HT-29 (cell line): ENCODE data around the gene GNPTAB. TPM values are rescaled to one million over a fixed set of nuclear protein-coding genes. Genes with fewer than 3 reads are reported as not detected.

Experiments
- DNase-seq: peaks from one replicate; pipeline ENCODE4 v3.0.0-alpha.2; 2015; ENCODE audit warnings: low spot score
- small RNA-seq: library from RNA; depleted of rRNA; stranded (forward); fragments of <200 nt; gene quantifications from one replicate; pipeline ENCODE3, GENCODE V24; 2014
- total RNA-seq: library from RNA; depleted of rRNA; stranded (reverse); fragments of >200 nt; shearing (Covaris generic); gene quantifications from 2 replicates; pipeline ENCODE4 v1.2.3, GENCODE V29; 2014; rRNA removed

The GNPTAB gene
- total RNA-seq, 1 experiment from 2014 or later: 12.7 TPM

GRCh38 chr12:101696251-101697196 is 134.2 kb downstream of the GNPTAB start:
- no peak for DNase-seq

DNA sequence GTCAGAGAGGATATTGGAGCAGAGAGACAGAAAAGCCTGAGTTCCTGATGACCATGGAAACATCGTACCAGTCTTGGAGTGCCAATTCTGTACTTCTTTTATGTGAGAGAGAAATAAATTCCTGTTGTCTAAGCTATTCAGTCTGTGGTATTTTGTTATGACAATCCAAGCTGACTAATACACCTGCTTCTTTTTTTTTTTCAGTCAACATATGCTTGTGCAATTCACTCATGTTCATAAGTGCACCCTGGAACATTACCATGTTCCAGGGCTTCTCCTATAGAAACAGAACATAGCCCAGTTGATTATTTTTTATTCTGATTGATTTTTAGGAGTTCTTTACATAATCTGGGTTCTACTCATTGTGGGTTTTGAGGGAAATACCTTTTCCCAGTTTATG is 135.1 kb downstream of the GNPTAB start:
- no peak for DNase-seq

Small RNA genes lying within 50 kb of the gene (small RNA-seq; reads per million reads assigned to genes)
- gene RNA5SP368 (not detected), gene RNA5SP369 (not detected), gene RNU6-101P (not detected), gene RNU6-1183P (not detected), gene RNU6-172P (not detected), gene RNY1P16 (not detected)

Other genes starting within 250 kb of the GNPTAB start
- gene MYBPC1, start 236.0 kb downstream of the GNPTAB start, total RNA-seq: 0.10 TPM in 1 of 2 replicates, not detected in the other
- 28.4 and 74.1 TPM in 2 replicates for gene CHPT1, start 133.3 kb downstream of the GNPTAB start, total RNA-seq
- not detected in 2 replicates for gene SYCP3, start 91.5 kb downstream of the GNPTAB start, total RNA-seq
- gene DRAM1, start 46.6 kb upstream of the GNPTAB start, total RNA-seq: 1.1 and 1.4 TPM in 2 replicates
- 15.2 and 19.3 TPM in 2 replicates for gene WASHC3, start 231.0 kb upstream of the GNPTAB start, total RNA-seq